GM23338 (cell line): ENCODE results near the gene REST. TPM values are rescaled to one million over a fixed set of nuclear protein-coding genes. Genes with fewer than 3 reads are reported as not detected.
A peak's percentile ranks its signal among the peaks of the same experiment; 100 is the strongest.

Source experiments
- ATAC-seq: fragments of 200-7000 bp; cut with Tn5 transposase; 3 replicates; pipeline ENCODE4 v1.9.1; 2020
- DNase-seq: peaks from one replicate; pipeline ENCODE4 v3.0.0-alpha.2; 2015; ENCODE audit warnings: low spot score
- H2AFZ ChIP-seq: fragments of 200-600 bp; sonication (generic); 2 replicates; pipeline ENCODE4 v1.8.0; 2016; ENCODE audit warnings: antibody characterized with exemption, mild to moderate bottlenecking, moderate library complexity
- H3F3A ChIP-seq: fragments of 200-600 bp; sonication (generic); replicated peaks from 2 replicates; pipeline ENCODE4 v1.8.0; 2017; ENCODE audit warnings: antibody characterized with exemption, mixed run types, low read depth
- H3K27ac ChIP-seq: fragments of 200-600 bp; sonication (generic); 2 replicates; pipeline ENCODE4 v1.6.1; 2016; ENCODE audit warnings: low read depth
- H3K27me3 ChIP-seq: fragments of 200-600 bp; sonication (generic); 2 replicates; pipeline ENCODE4 v1.8.0; 2016; ENCODE audit warnings: mild to moderate bottlenecking, mixed run types, moderate library complexity; ENCODE audit not compliant: insufficient read depth
- H3K36me3 ChIP-seq: fragments of 200-600 bp; sonication (generic); 2 replicates; pipeline ENCODE4 v1.8.0; 2016; ENCODE audit warnings: mild to moderate bottlenecking; ENCODE audit not compliant: insufficient read depth
- H3K4me1 ChIP-seq: fragments of 200-600 bp; sonication (generic); 2 replicates; pipeline ENCODE4 v1.8.0; 2016; ENCODE audit warnings: mild to moderate bottlenecking, moderate library complexity; ENCODE audit not compliant: insufficient read depth
- H3K4me2 ChIP-seq: fragments of 200-600 bp; sonication (generic); 2 replicates; pipeline ENCODE4 v1.7.1; 2017; ENCODE audit warnings: mixed run types
- H3K4me3 ChIP-seq: fragments of 200-600 bp; sonication (generic); 2 replicates; pipeline ENCODE4 v1.6.1; 2016; ENCODE audit warnings: mixed run types
- H3K79me2 ChIP-seq: fragments of 200-600 bp; sonication (generic); replicated peaks from 2 replicates; pipeline ENCODE4 v1.8.0; 2017; ENCODE audit warnings: mild to moderate bottlenecking; ENCODE audit not compliant: insufficient read depth
- H3K9me2 ChIP-seq: fragments of 200-600 bp; sonication (generic); 2 replicates; pipeline ENCODE4 v1.8.0; 2017; ENCODE audit not compliant: insufficient read depth
- H4K20me1 ChIP-seq: fragments of 200-600 bp; sonication (generic); replicated peaks from 2 replicates; pipeline ENCODE4 v1.8.0; 2017; ENCODE audit warnings: mild to moderate bottlenecking; ENCODE audit not compliant: insufficient read depth
- H3K27ac Mint-ChIP-seq: 2 replicates; pipeline ENCODE4 v1.8.0; 2020; ENCODE audit warnings: inconsistent platforms, mild to moderate bottlenecking, moderate library complexity, mixed read lengths
- H3K27me3 Mint-ChIP-seq: 3 replicates; pipeline ENCODE4 v1.8.0; 2022; ENCODE audit warnings: low read depth, mild to moderate bottlenecking, moderate library complexity, mixed read lengths, inconsistent platforms; ENCODE audit not compliant: insufficient read depth, poor library complexity
- H3K36me3 Mint-ChIP-seq: 3 replicates; pipeline ENCODE4 v1.8.0; 2021; ENCODE audit warnings: low read depth, mild to moderate bottlenecking, inconsistent platforms, moderate library complexity, mixed read lengths
- H3K4me1 Mint-ChIP-seq: 3 replicates; pipeline ENCODE4 v1.8.0; 2020; ENCODE audit warnings: mild to moderate bottlenecking, inconsistent platforms, mixed read lengths
- H3K4me3 Mint-ChIP-seq: 3 replicates; pipeline ENCODE4 v1.8.0; 2021; ENCODE audit warnings: moderate library complexity, mild to moderate bottlenecking, inconsistent platforms, mixed read lengths
- H3K9me3 Mint-ChIP-seq: 3 replicates; pipeline ENCODE4 v1.8.0; 2020; ENCODE audit warnings: moderate library complexity, mild to moderate bottlenecking, inconsistent platforms, mixed read lengths
- CTCF ChIP-seq, 2 experiments: fragments of 200-600 bp in 1 of 2; sonication (generic) in 1 of 2; conservative IDR thresholded peaks; 2 replicates each; pipeline versions ENCODE4 v1.5.1 to v1.6.1; 2016 to 2017; ENCODE audit warnings: antibody characterized with exemption in 2 of 2, low read depth in 2 of 2, mild to moderate bottlenecking in 2 of 2, moderate library complexity in 1 of 2
- ETS1 ChIP-seq: IDR thresholded peaks from 2 replicates; pipeline ENCODE4 v1.6.1; 2016; ENCODE audit warnings: antibody characterized with exemption
- EZH2 ChIP-seq: fragments of 200-600 bp; sonication (generic); IDR thresholded peaks from one replicate; pipeline ENCODE4 v1.8.0; 2017; ENCODE audit warnings: antibody characterized with exemption, mild to moderate bottlenecking, low read depth; ENCODE audit not compliant: unreplicated experiment
- EZH2phosphoT487 ChIP-seq: fragments of 200-600 bp; sonication (generic); IDR thresholded peaks from one replicate; pipeline ENCODE4 v1.8.1; 2018; ENCODE audit warnings: antibody characterized with exemption; ENCODE audit not compliant: unreplicated experiment
- NANOG ChIP-seq: IDR thresholded peaks from 2 replicates; pipeline ENCODE4 v1.6.1; 2016; ENCODE audit warnings: antibody characterized with exemption, borderline replicate concordance
- POLR2AphosphoS5 ChIP-seq: IDR thresholded peaks from 2 replicates; pipeline ENCODE4 v1.6.1; 2016; ENCODE audit warnings: antibody characterized with exemption, low read depth
- REST ChIP-seq: IDR thresholded peaks from one replicate; pipeline ENCODE4 v1.6.1; 2018; ENCODE audit warnings: antibody characterized with exemption; ENCODE audit not compliant: unreplicated experiment
- STAT1 ChIP-seq: IDR thresholded peaks from one replicate; pipeline ENCODE4 v1.6.1; 2016; ENCODE audit warnings: antibody characterized with exemption; ENCODE audit not compliant: unreplicated experiment
- ZNF114 ChIP-seq: fragments of 250-450 bp; sonication (Bioruptor Pico); IDR thresholded peaks from 2 replicates; pipeline ENCODE4 v1.5.0; 2020; ENCODE audit warnings: mild to moderate bottlenecking, moderate library complexity
- ZNF331 ChIP-seq: fragments of 250-450 bp; sonication (Bioruptor Pico); IDR thresholded peaks from 2 replicates; pipeline ENCODE4 v1.5.0; 2020; ENCODE audit warnings: low read depth, mild to moderate bottlenecking, moderate library complexity
- polyA plus RNA-seq: library from polyadenylated mRNA; unstranded; fragments of >200 nt; fragmentation: Nextera tagmentation; extraction: Ambion mirVana; gene quantifications from 2 replicates; pipeline ENCODE4 v1.2.1, GENCODE V29; 2016
- total RNA-seq: library from RNA; depleted of rRNA; stranded (reverse); fragments of >200 nt; shearing (Covaris generic); gene quantifications from 2 replicates; pipeline ENCODE4 v1.2.3, GENCODE V29; 2014

The REST gene
- total and polyA plus RNA-seq, 2 experiments from 2014 or later, result 44.7 to 61.5 TPM

GRCh38 chr4:56870946-56871345, 36.8 kb upstream of the REST start:
- Histone ChIP-seq H2AFZ (peak overlapping the region; percentile 80), H3K27me3 (no peaks in the 10 kb centered on the region), H3K36me3 (no peaks in the 10 kb centered on the region), H3K9me2 (no peaks in the 10 kb centered on the region), H3F3A (no peaks in the 10 kb centered on the region; the same call in 1 of the 2 replicates), H4K20me1 (no peaks in the 10 kb centered on the region), H3K4me1 (peaks cover 18% of the 10 kb centered on the region), H3K4me2 (peak overlapping the region; percentile 49; the same call in 1 of the 2 replicates), H3K79me2 (no peaks in the 10 kb centered on the region), H3K27ac (no peak overlapping the region), H3K4me3 (0 out of 2 replicates have a peak overlapping the region, but pooled peaks have one; percentile 9)
- H3K4me1 Mint-ChIP-seq, result peaks cover 22% of the 10 kb centered on the region
- no peak overlapping the region for H3K4me3 Mint-ChIP-seq
- DNase-seq, result peak; percentile 9
- no peaks in the 10 kb centered on the region for H3K9me3 Mint-ChIP-seq
- no peak for ATAC-seq
- no peak for TF ChIP-seq NANOG
- no peak for TF ChIP-seq CTCF (conservative IDR thresholded peaks at IDR 0.05; ENCODE audit: low read depth in 2 of 2)
- TF ChIP-seq ZNF331 (CRISPR knock-in tag), result no peak
- no peak for TF ChIP-seq EZH2phosphoT487
- TF ChIP-seq REST, result no peak
- no peak for TF ChIP-seq POLR2AphosphoS5
- H3K27me3 Mint-ChIP-seq, result no peaks in the 10 kb centered on the region
- H3K27ac Mint-ChIP-seq, result no peak overlapping the region
- H3K36me3 Mint-ChIP-seq, result no peaks in the 10 kb centered on the region

DNA sequence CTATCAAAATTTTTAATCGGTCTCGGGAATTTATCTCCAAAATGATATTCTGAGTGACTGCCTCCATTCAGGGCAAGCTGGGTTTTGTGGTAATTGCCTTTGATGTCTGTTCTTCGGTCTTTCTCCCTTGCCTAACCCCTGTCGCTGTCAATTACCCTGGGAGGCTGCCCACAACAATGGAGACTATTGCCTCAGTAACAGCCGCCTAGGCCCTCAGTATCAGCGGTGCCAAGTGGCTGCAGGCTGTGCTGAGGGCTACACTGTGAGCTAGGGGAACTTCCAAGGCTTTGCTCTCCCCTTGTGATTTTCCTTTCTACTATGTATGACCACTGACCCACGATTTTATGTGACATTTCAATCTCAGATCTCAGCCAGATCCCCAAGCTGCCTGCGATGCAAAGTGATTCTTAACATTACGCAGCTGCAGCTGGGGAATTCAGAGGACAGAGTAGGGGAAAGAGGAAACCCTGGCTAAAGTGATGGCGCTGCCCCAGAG, 36.3 kb upstream of the REST start:
- Mint-ChIP-seq H3K36me3 (no peaks in the 10 kb centered on the region), H3K9me3 (no peaks in the 10 kb centered on the region), H3K27ac (peak overlapping the region; percentile 32), H3K4me3 (peak overlapping the region; percentile 9; the same call in 1 of the 3 replicates), H3K4me1 (peaks cover 22% of the 10 kb centered on the region), H3K27me3 (no peaks in the 10 kb centered on the region)
- H2AFZ ChIP-seq, result peak overlapping the region; percentile 80
- peaks cover 18% of the 10 kb centered on the region for H3K4me1 ChIP-seq
- H3K79me2 ChIP-seq, result no peaks in the 10 kb centered on the region
- DNase-seq, result peak; percentile 59
- H4K20me1 ChIP-seq, result no peaks in the 10 kb centered on the region
- no peaks in the 10 kb centered on the region for H3K9me2 ChIP-seq
- H3F3A ChIP-seq, result no peaks in the 10 kb centered on the region; the same call in 1 of the 2 replicates
- H3K27me3 ChIP-seq, result no peaks in the 10 kb centered on the region
- H3K36me3 ChIP-seq, result no peaks in the 10 kb centered on the region
- H3K27ac ChIP-seq, result 0 out of 2 replicates have a peak overlapping the region, but pooled peaks have one; percentile 41
- 0 out of 2 replicates have a peak overlapping the region, but pooled peaks have one; percentile 9 for H3K4me3 ChIP-seq
- H3K4me2 ChIP-seq, result peak overlapping the region; percentile 49
- ATAC-seq, result peak; percentile 95
- TF ChIP-seq STAT1, result no peak
- TF ChIP-seq NANOG, result no peak
- TF ChIP-seq REST, result no peak
- no peak for TF ChIP-seq EZH2
- no peak for TF ChIP-seq POLR2AphosphoS5
- TF ChIP-seq EZH2phosphoT487, result no peak
- TF ChIP-seq ETS1, result no peak
- TF ChIP-seq ZNF114 (CRISPR knock-in tag), result no peak
